ENCODE results near the gene ZNF680. TPM values are rescaled to one million over a fixed set of nuclear protein-coding genes. Genes with fewer than 3 reads are reported as not detected.

Gene ZNF680
- total RNA-seq, 1 experiment from 2014 or later: 6.0 TPM

DNA sequence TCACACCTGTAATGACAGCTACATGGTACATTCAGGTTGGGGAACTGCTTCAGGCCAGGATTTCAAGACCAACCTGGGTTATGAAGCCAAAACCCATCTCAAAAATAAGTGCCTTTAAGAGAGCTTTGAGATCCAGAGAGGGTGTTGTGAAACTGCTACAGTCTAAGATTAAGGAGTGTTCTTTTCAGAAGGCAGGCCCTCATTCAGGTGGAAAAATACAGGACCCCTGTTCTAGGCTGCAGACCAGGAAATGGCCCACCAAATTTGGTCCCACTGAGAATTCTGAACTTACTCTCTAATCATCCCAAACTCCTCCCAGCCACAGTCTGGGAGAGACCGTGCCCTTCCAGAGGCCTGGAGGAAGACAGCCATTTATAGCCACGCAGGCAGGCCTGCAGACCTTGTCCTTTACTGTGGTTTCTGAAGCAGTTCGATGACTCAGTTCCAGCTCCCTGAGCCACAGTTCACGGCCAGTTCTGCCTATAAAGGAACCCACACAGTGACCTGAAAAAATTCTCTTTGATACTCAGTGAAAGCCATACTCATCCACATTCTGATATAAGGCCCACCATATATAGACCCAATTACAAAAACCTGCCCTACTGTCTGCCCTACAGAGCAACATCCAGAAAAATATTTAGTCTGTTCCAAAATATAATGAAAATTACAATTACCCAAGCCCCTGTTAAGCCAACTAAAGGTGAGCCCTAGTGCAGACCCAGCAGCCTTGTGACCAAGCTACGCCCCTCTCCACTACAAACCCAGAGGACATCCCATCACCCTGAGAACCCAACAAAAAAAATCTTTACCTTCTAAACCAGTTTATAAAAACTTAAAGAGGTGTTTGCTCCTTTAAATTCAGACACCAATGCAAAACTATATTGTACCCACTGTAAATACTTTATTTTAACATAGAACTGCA lies 21.2 kb downstream of the ZNF680 start:
- H3K36me3 Mint-ChIP-seq (ENCODE audit: insufficient read depth, unreplicated experiment): peaks cover 43% of the 10 kb centered on the region
- BruUV-seq (replicated peaks): no TSS peak
- no peak overlapping the region for H3K4me3 Mint-ChIP-seq (ENCODE audit: unreplicated experiment)
- ChIA-PET POLR2A (interaction anchor here (0.5 to 4.4 kb wide), 10 partner anchors 8 to 832 kb away, joined by 3 to 15 read pairs (median 4); partner anchors contain the start of genes ZNF273 and ZNF680), CTCF (no interaction called here)
- peak overlapping the region; percentile 87 for H3K27ac Mint-ChIP-seq (ENCODE audit: low read depth, unreplicated experiment)
- peak; percentile 61 for DNase-seq (ENCODE audit: unreplicated experiment)
- intact Hi-C loops (cut with micrococcal nuclease): no loop called here
- TF ChIP-seq, protein P1, sequence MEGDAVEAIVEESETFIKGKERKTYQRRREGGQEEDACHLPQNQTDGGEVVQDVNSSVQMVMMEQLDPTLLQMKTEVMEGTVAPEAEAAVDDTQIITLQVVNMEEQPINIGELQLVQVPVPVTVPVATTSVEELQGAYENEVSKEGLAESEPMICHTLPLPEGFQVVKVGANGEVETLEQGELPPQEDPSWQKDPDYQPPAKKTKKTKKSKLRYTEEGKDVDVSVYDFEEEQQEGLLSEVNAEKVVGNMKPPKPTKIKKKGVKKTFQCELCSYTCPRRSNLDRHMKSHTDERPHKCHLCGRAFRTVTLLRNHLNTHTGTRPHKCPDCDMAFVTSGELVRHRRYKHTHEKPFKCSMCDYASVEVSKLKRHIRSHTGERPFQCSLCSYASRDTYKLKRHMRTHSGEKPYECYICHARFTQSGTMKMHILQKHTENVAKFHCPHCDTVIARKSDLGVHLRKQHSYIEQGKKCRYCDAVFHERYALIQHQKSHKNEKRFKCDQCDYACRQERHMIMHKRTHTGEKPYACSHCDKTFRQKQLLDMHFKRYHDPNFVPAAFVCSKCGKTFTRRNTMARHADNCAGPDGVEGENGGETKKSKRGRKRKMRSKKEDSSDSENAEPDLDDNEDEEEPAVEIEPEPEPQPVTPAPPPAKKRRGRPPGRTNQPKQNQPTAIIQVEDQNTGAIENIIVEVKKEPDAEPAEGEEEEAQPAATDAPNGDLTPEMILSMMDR (IDR thresholded peaks at IDR 0.05; ENCODE audit: unreplicated experiment): no peak
- no peaks in the 10 kb centered on the region for H3K27me3 Mint-ChIP-seq (ENCODE audit: insufficient read depth, unreplicated experiment)
- H3K9me3 Mint-ChIP-seq (ENCODE audit: unreplicated experiment): no peaks in the 10 kb centered on the region
- peaks cover 6% of the 10 kb centered on the region for H3K4me1 Mint-ChIP-seq (ENCODE audit: insufficient read depth, unreplicated experiment)

DNA sequence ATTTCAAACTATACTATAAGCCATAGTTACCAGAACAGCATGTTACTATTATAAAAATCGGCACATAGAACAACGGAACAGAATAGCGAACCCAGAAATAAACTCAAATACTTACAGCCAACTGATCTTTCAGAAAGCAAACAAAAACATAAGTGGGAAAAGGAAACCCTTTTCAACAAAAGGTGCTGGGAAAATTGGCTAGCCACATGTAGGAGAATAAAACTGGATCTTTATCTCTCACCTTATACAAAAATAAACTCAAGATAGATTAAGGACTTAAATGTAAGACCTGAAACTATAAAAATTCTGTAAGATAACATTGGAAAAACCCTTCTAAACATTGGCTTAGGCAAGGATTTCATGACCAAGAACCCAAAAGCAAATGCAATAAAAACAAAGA lies 29.1 kb downstream of the ZNF680 start:
- no TSS peak for BruUV-seq (replicated peaks)
- Mint-ChIP-seq H3K4me3 (ENCODE audit: unreplicated experiment) (no peak overlapping the region), H3K27me3 (ENCODE audit: insufficient read depth, unreplicated experiment) (no peaks in the 10 kb centered on the region), H3K4me1 (ENCODE audit: insufficient read depth, unreplicated experiment) (no peaks in the 10 kb centered on the region), H3K36me3 (ENCODE audit: insufficient read depth, unreplicated experiment) (peaks cover 83% of the 10 kb centered on the region), H3K27ac (ENCODE audit: low read depth, unreplicated experiment) (no peak overlapping the region), H3K9me3 (ENCODE audit: unreplicated experiment) (peaks cover 32% of the 10 kb centered on the region)
- no peak for DNase-seq (ENCODE audit: unreplicated experiment)
- TF ChIP-seq, protein P1 (IDR thresholded peaks at IDR 0.05; ENCODE audit: unreplicated experiment): no peak
- CTCF ChIA-PET: no interaction called here
- POLR2A ChIA-PET: no interaction called here
- intact Hi-C loops (cut with micrococcal nuclease): no loop called here

DNA sequence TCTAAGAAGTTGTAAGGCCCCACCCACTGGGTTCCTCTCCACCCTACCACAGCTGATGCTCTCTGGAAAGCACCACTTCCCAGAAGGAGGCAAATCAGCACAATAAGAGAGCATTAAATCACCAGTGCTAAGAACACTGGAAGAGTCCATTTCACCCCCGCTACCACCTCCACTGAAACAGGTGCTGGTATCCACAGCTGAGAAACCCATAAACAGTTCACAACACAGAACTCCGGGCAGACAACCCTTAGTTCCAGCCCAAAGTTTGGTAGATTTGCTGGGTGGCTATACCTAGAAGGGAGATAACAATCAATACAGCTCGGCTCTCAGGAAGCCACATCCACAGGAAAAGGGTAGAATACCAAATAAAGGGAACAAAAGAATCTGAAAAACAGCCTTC lies 34.1 kb downstream of the ZNF680 start:
- Mint-ChIP-seq H3K36me3 (ENCODE audit: insufficient read depth, unreplicated experiment) (peaks cover 66% of the 10 kb centered on the region), H3K27ac (ENCODE audit: low read depth, unreplicated experiment) (no peak overlapping the region), H3K4me1 (ENCODE audit: insufficient read depth, unreplicated experiment) (no peaks in the 10 kb centered on the region), H3K27me3 (ENCODE audit: insufficient read depth, unreplicated experiment) (no peaks in the 10 kb centered on the region), H3K9me3 (ENCODE audit: unreplicated experiment) (peaks cover 24% of the 10 kb centered on the region), H3K4me3 (ENCODE audit: unreplicated experiment) (no peak overlapping the region)
- intact Hi-C loops (cut with micrococcal nuclease): no loop called here
- BruUV-seq (replicated peaks): no TSS peak
- POLR2A ChIA-PET: interaction anchor here (1.6 kb wide), 1 partner anchor 13 kb away, joined by 5 read pairs; no protein-coding TSS in a partner anchor
- CTCF ChIA-PET: interaction anchor here (0.6 to 1.0 kb wide), 2 partner anchors 8 to 874 kb away, joined by 3 read pairs; no protein-coding TSS in a partner anchor
- TF ChIP-seq, protein P1 (IDR thresholded peaks at IDR 0.05; ENCODE audit: unreplicated experiment): no peak
- no peak for DNase-seq (ENCODE audit: unreplicated experiment)

DNA sequence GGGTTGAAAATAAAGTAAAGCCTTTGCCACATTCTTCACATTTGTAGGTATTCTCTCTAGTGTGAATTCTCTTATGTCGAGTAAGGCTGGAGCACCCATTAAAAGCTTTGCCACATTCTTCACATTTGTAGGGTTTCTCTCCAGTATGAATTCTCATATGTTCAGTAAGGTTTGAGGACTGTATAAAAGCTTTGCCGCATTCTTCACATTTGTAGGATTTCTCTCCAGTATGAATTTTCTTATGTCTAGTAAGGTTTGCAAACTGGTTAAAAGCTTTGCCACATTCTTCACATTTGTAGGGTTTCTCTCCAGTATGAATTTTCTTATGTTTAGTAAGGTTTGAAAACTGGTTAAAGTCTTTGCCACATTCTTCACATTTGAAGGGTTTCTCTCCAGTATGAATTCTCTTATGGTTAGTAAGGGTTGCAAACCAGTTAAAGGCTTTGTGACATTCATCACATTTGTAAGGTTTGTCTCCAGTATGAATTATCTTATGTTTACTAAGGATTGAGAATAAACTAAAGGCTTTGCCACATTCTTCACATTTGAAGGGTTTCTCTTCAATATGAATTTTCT lies 41.4 kb downstream of the ZNF680 start:
- ChIA-PET CTCF (no interaction called here), POLR2A (no interaction called here)
- intact Hi-C loops (cut with micrococcal nuclease): no loop called here
- no peak for DNase-seq (ENCODE audit: unreplicated experiment)
- Mint-ChIP-seq H3K4me3 (ENCODE audit: unreplicated experiment) (no peak overlapping the region), H3K4me1 (ENCODE audit: insufficient read depth, unreplicated experiment) (no peaks in the 10 kb centered on the region), H3K27ac (ENCODE audit: low read depth, unreplicated experiment) (no peak overlapping the region), H3K9me3 (ENCODE audit: unreplicated experiment) (peaks cover 31% of the 10 kb centered on the region), H3K36me3 (ENCODE audit: insufficient read depth, unreplicated experiment) (peaks cover 45% of the 10 kb centered on the region), H3K27me3 (ENCODE audit: insufficient read depth, unreplicated experiment) (no peaks in the 10 kb centered on the region)
- TF ChIP-seq, protein P1 (IDR thresholded peaks at IDR 0.05; ENCODE audit: unreplicated experiment): no peak
- BruUV-seq (replicated peaks): no TSS peak

All from MCF 10A (cell line).